GM19463 (cell line): ENCODE results near the gene MGP.

Experiments
- ATAC-seq: cut with Tn5 transposase; IDR thresholded peaks from one replicate; pipeline ENCODE4 v1.9.1; 2021; ENCODE audit warnings: mild to moderate bottlenecking, moderate library complexity; ENCODE audit not compliant: unreplicated experiment

MGP gene

GRCh38 chr12:14833336-14833735 lies 52.3 kb downstream of the MGP start:
- no peak for ATAC-seq
